Large intestine (tissue), 3 donors: ENCODE results near the gene EIF4E2. TPM values are rescaled to one million over a fixed set of nuclear protein-coding genes. Genes with fewer than 3 reads are reported as not detected.

Experiments used
- DNase-seq, 2 donors: peaks; one replicate each; pipeline versions ENCODE4 v3.0.0 to v3.0.0-alpha.2; 2013
- H3K27ac ChIP-seq: one replicate; pipeline ENCODE4 v1.5.1; 2013; ENCODE audit warnings: low read length
- H3K27me3 ChIP-seq: 2 replicates; pipeline ENCODE4 v1.6.1; 2013; ENCODE audit warnings: low read length; ENCODE audit not compliant: control insufficient read depth, insufficient read depth
- H3K36me3 ChIP-seq: 2 replicates; pipeline ENCODE4 v1.6.1; 2013; ENCODE audit warnings: low read length; ENCODE audit not compliant: control insufficient read depth, insufficient read depth
- H3K4me1 ChIP-seq: one replicate; pipeline ENCODE4 v1.6.1; 2013; ENCODE audit warnings: low read length; ENCODE audit not compliant: control insufficient read depth, insufficient read depth
- H3K4me3 ChIP-seq: one replicate; pipeline ENCODE4 v1.5.1; 2013; ENCODE audit warnings: low read length
- H3K9me3 ChIP-seq: one replicate; pipeline ENCODE4 v1.6.1; 2013; ENCODE audit warnings: mild to moderate bottlenecking, low read depth, low read length, moderate library complexity; ENCODE audit not compliant: control insufficient read depth
- WGBS: methylation state at CpG from one replicate; pipeline ENCODE4 v1.1.5; 2013; ENCODE audit warnings: low lambda C conversion rate; ENCODE audit not compliant: insufficient coverage; 5-methylcytosine and 5-hydroxymethylcytosine counted together
- polyA plus RNA-seq: library from polyadenylated mRNA; unstranded; fragments of 120-200 nt; gene quantifications from one replicate; pipeline ENCODE4 v1.2.1, GENCODE V29; 2013

Gene EIF4E2
- polyA plus RNA-seq, 1 donor = 77.3 TPM

GRCh38 chr2:232537079-232537478 is 13.4 kb upstream of the EIF4E2 start:
- no peak for DNase-seq

GRCh38 chr2:232537499-232537898 is 13.0 kb upstream of the EIF4E2 start:
- WGBS = no CpG with 5 or more reads among the region's 4 CpGs
- Histone ChIP-seq H3K27ac (no peak overlapping the region), H3K27me3 (peaks cover 21% of the 10 kb centered on the region), H3K4me3 (no peak overlapping the region), H3K9me3 (no peaks in the 10 kb centered on the region), H3K36me3 (no peaks in the 10 kb centered on the region), H3K4me1 (peaks cover 3% of the 10 kb centered on the region)
- DNase-seq = no peak

More at GRCh38 chr2:232537079-232537478, 13.4 kb upstream of the EIF4E2 start:
- H3K27me3 ChIP-seq = peaks cover 21% of the 10 kb centered on the region
- no peaks in the 10 kb centered on the region for H3K36me3 ChIP-seq
- H3K9me3 ChIP-seq = no peaks in the 10 kb centered on the region
- no peak overlapping the region for H3K27ac ChIP-seq
- H3K4me3 ChIP-seq = no peak overlapping the region
- WGBS = no CpG with 5 or more reads among the region's 5 CpGs
- peaks cover 3% of the 10 kb centered on the region for H3K4me1 ChIP-seq

- Histone ChIP-seq H3K9me3 (no peaks in the 10 kb centered on the region), H3K36me3 (no peaks in the 10 kb centered on the region), H3K4me1 (peaks cover 3% of the 10 kb centered on the region), H3K27ac (no peak overlapping the region), H3K27me3 (peaks cover 21% of the 10 kb centered on the region), H3K4me3 (no peak overlapping the region)
- DNase-seq = no peak
- WGBS = 29% methylated on average over 1 of the region's 4 CpGs
Measured at GRCh38 chr2:232538671-232539070, 11.8 kb upstream of the EIF4E2 start.

- no peak for DNase-seq
- WGBS = no CpG with 5 or more reads among the region's 23 CpGs
- peaks cover 3% of the 10 kb centered on the region for H3K4me1 ChIP-seq
- H3K36me3 ChIP-seq = peaks cover 2% of the 10 kb centered on the region
- peaks cover 5% of the 10 kb centered on the region for H3K9me3 ChIP-seq
- no peak within 1 kb of the TSS for H3K27ac ChIP-seq
- peaks cover 21% of the 10 kb centered on the region for H3K27me3 ChIP-seq
- no peak within 1 kb of the TSS for H3K4me3 ChIP-seq
Measured at GRCh38 chr2:232539298-232540231, 10.9 kb upstream of the EIF4E2 start, which contains the start of gene CHRNG. CHRNG (plus strand) TSS chr2:232539692; CDS start chr2:232539748, 56 bp downstream.

- Histone ChIP-seq H3K4me1 (peaks cover 3% of the 10 kb centered on the region), H3K27ac (no peak overlapping the region), H3K36me3 (peaks cover 2% of the 10 kb centered on the region), H3K4me3 (no peak overlapping the region), H3K27me3 (peaks cover 19% of the 10 kb centered on the region), H3K9me3 (peaks cover 7% of the 10 kb centered on the region)
- WGBS = no CpG with 5 or more reads among the region's 17 CpGs
- no peak for DNase-seq
Measured at GRCh38 chr2:232540441-232541041, 9.9 kb upstream of the EIF4E2 start.

GRCh38 chr2:232541195-232541960 is 9.1 kb upstream of the EIF4E2 start:
- no CpG with 5 or more reads among the region's 19 CpGs for WGBS

GRCh38 chr2:232541961-232542714 is 8.4 kb upstream of the EIF4E2 start:
- WGBS = 17% methylated on average over 1 of the region's 9 CpGs
- Histone ChIP-seq H3K9me3 (peaks cover 9% of the 10 kb centered on the region), H3K27ac (no peak overlapping the region), H3K27me3 (peaks cover 17% of the 10 kb centered on the region), H3K4me3 (no peak overlapping the region), H3K36me3 (peaks cover 8% of the 10 kb centered on the region), H3K4me1 (peaks cover 3% of the 10 kb centered on the region)
- DNase-seq = no peak

More at GRCh38 chr2:232541195-232541960, 9.1 kb upstream of the EIF4E2 start:
- Histone ChIP-seq H3K4me3 (no peak overlapping the region), H3K27ac (no peak overlapping the region), H3K36me3 (peaks cover 2% of the 10 kb centered on the region), H3K27me3 (peaks cover 17% of the 10 kb centered on the region), H3K4me1 (peaks cover 3% of the 10 kb centered on the region), H3K9me3 (peaks cover 7% of the 10 kb centered on the region)
- DNase-seq = no peak

- Histone ChIP-seq H3K4me1 (peaks cover 3% of the 10 kb centered on the region), H3K27me3 (peaks cover 17% of the 10 kb centered on the region), H3K9me3 (peaks cover 10% of the 10 kb centered on the region), H3K27ac (no peak overlapping the region), H3K4me3 (no peak overlapping the region), H3K36me3 (peaks cover 14% of the 10 kb centered on the region)
- no peak for DNase-seq
- WGBS = 94% methylated on average over 3 of the region's 20 CpGs
Measured at GRCh38 chr2:232542715-232543467, 7.6 kb upstream of the EIF4E2 start.

- DNase-seq = no peak
- Histone ChIP-seq H3K9me3 (peaks cover 11% of the 10 kb centered on the region), H3K36me3 (peaks cover 14% of the 10 kb centered on the region), H3K4me3 (no peak overlapping the region), H3K27ac (no peak overlapping the region), H3K4me1 (peaks cover 3% of the 10 kb centered on the region), H3K27me3 (peaks cover 14% of the 10 kb centered on the region)
- 100% methylated on average over 2 of the region's 14 CpGs for WGBS
Measured at GRCh38 chr2:232543491-232543890, 7.0 kb upstream of the EIF4E2 start.
